ENCODE data around the gene ZNF862. TPM values are rescaled to one million over a fixed set of nuclear protein-coding genes. Genes with fewer than 3 reads are reported as not detected.
A peak's percentile ranks its signal among the peaks of the same experiment; 100 is the strongest.

ZNF862 gene
- polyA plus RNA-seq, 3 donors = 1.3 to 18.4 (median 2.7) TPM

GRCh38 chr7:149878523-149878921, 40.3 kb downstream of the ZNF862 start:
- 72% methylated on average over 11 of the region's 13 CpGs for WGBS (ENCODE audit: insufficient coverage)
- intact Hi-C loops (cut with micrococcal nuclease) = no loop called here
- H3K27me3 Mint-ChIP-seq (ENCODE audit: low read depth in 3 of 3) = peaks cover 0 to 2% (median 1%) of the 10 kb centered on the region in 3 donors
- H3K4me1 ChIP-seq (ENCODE audit: control insufficient read depth in 1 of 2, insufficient read depth in 2 of 2, low read length in 2 of 2) = peaks cover 8 to 12% of the 10 kb centered on the region in 2 donors
- no peaks in the 10 kb centered on the region for H3K9me3 ChIP-seq (replicated peaks in 1 of 2; ENCODE audit: control insufficient read depth in 1 of 2, insufficient read depth in 1 of 2, low read length in 2 of 2)
- H3K4me3 ChIP-seq (replicated peaks in 1 of 3; ENCODE audit: low read depth in 2 of 3, low read length in 3 of 3) = no peak overlapping the region
- H3K9me3 Mint-ChIP-seq = no peaks in the 10 kb centered on the region
- peaks cover 14% of the 10 kb centered on the region for H3K4me1 Mint-ChIP-seq
- H3K9ac ChIP-seq (ENCODE audit: insufficient read depth, low read length, poor library complexity, severe bottlenecking) = no peak overlapping the region
- TF ChIP-seq CTCF (IDR thresholded peaks at IDR 0.05) = no peak
- no peak overlapping the region for H3K27ac ChIP-seq (ENCODE audit: low read depth in 1 of 2, low read length in 2 of 2)
- DNase-seq = peak in 1 of 3 donors; percentile 1
- H3K27me3 ChIP-seq (ENCODE audit: control insufficient read depth in 2 of 2, insufficient read depth in 2 of 2, low read length in 2 of 2) = no peaks in the 10 kb centered on the region
- H3K27ac Mint-ChIP-seq = peak overlapping the region in 1 of 7 donors; percentile 21
- H3K36me3 ChIP-seq (replicated peaks in 1 of 2; ENCODE audit: control insufficient read depth in 1 of 2, insufficient read depth in 2 of 2, low read length in 2 of 2) = no peaks in the 10 kb centered on the region
- H3K36me3 Mint-ChIP-seq = peaks cover 0 to 7% of the 10 kb centered on the region in 2 donors
- H4K20me1 ChIP-seq (ENCODE audit: insufficient read depth, low read length) = no peaks in the 10 kb centered on the region
- no peaks in the 10 kb centered on the region for H3K79me2 ChIP-seq (ENCODE audit: insufficient read depth, low read length)
- H2AFZ ChIP-seq (ENCODE audit: insufficient read depth, low read depth, low read length, poor library complexity, severe bottlenecking) = no peak overlapping the region
- no peak overlapping the region for H3K4me3 Mint-ChIP-seq
- H3K4me2 ChIP-seq (replicated peaks; ENCODE audit: extremely low read depth, low read length, poor library complexity, severe bottlenecking) = no peak overlapping the region

DNA sequence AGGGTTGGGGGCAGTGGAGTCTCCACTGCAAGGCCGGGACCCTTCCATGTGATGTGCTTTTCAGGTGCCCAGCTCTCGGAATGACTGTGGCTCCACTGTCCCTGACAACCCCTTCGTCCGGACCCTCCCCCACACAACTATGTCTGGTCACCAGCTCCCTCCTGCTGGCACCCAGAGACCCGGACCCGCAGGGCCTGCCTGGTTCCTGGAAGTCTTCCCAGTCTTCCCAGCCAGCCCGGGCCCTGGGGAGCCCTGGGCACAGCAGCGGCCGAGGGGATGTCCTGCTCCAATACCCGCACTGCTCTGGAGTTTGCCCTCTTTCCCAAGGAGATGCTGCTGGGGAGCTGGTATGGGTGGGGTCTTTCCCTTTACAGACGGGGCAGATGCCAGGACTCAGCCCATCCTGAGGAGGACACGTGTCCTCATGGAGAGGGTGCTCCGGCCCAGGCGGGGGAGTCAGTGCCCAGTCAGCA, 41.1 kb downstream of the ZNF862 start:
- Histone ChIP-seq H4K20me1 (ENCODE audit: insufficient read depth, low read length) (no peaks in the 10 kb centered on the region), H3K36me3 (replicated peaks in 1 of 2; ENCODE audit: control insufficient read depth in 1 of 2, insufficient read depth in 2 of 2, low read length in 2 of 2) (no peaks in the 10 kb centered on the region), H3K27ac (ENCODE audit: low read depth in 1 of 2, low read length in 2 of 2) (no peak overlapping the region), H3K4me3 (replicated peaks in 1 of 3; ENCODE audit: low read depth in 2 of 3, low read length in 3 of 3) (no peak overlapping the region), H3K27me3 (ENCODE audit: control insufficient read depth in 2 of 2, insufficient read depth in 2 of 2, low read length in 2 of 2) (no peaks in the 10 kb centered on the region), H3K9ac (ENCODE audit: insufficient read depth, low read length, poor library complexity, severe bottlenecking) (no peak overlapping the region), H3K4me1 (ENCODE audit: control insufficient read depth in 1 of 2, insufficient read depth in 2 of 2, low read length in 2 of 2) (peaks cover 4 to 5% of the 10 kb centered on the region in 2 donors), H2AFZ (ENCODE audit: insufficient read depth, low read depth, low read length, poor library complexity, severe bottlenecking) (no peak overlapping the region), H3K4me2 (replicated peaks; ENCODE audit: extremely low read depth, low read length, poor library complexity, severe bottlenecking) (no peak overlapping the region), H3K79me2 (ENCODE audit: insufficient read depth, low read length) (no peaks in the 10 kb centered on the region), H3K9me3 (replicated peaks in 1 of 2; ENCODE audit: control insufficient read depth in 1 of 2, insufficient read depth in 1 of 2, low read length in 2 of 2) (no peaks in the 10 kb centered on the region)
- peaks cover 0 to 3% (median 2%) of the 10 kb centered on the region in 3 donors for H3K27me3 Mint-ChIP-seq (ENCODE audit: low read depth in 3 of 3)
- H3K4me3 Mint-ChIP-seq = no peak overlapping the region
- H3K27ac Mint-ChIP-seq = no peak overlapping the region
- H3K9me3 Mint-ChIP-seq = no peaks in the 10 kb centered on the region
- TF ChIP-seq CTCF (IDR thresholded peaks at IDR 0.05) = no peak
- H3K36me3 Mint-ChIP-seq = peaks cover 0 to 7% of the 10 kb centered on the region in 2 donors
- 95% methylated on average over 14 of the region's 14 CpGs for WGBS (ENCODE audit: insufficient coverage)
- intact Hi-C loops (cut with micrococcal nuclease) = no loop called here
- H3K4me1 Mint-ChIP-seq = peaks cover 12% of the 10 kb centered on the region
- peak in 1 of 3 donors; percentile 2 for DNase-seq

Data from CD14-positive monocyte (primary cell).